Activated T-cell treated with anti-CD3 and anti-CD28 coated beads, Interleukin-2, amount 50 U/mL, for 24 hours (primary cell): ENCODE results near the gene LACRT.

ENCODE experiments used
- DNase-seq: peaks from one replicate; pipeline ENCODE4 v3.0.0-alpha.2; 2020
- H3K27ac Mint-ChIP-seq: 2 replicates; pipeline ENCODE4 v1.8.0; 2020; ENCODE audit warnings: mild to moderate bottlenecking, mixed read lengths
- H3K27me3 Mint-ChIP-seq: 2 replicates; pipeline ENCODE4 v1.8.0; 2020; ENCODE audit warnings: mixed read lengths
- H3K36me3 Mint-ChIP-seq: 2 replicates; pipeline ENCODE4 v1.8.0; 2020; ENCODE audit warnings: low read depth, mixed read lengths
- H3K4me1 Mint-ChIP-seq: 2 replicates; pipeline ENCODE4 v1.8.0; 2020; ENCODE audit warnings: low read depth, mixed read lengths
- H3K4me3 Mint-ChIP-seq: 2 replicates; pipeline ENCODE4 v1.8.0; 2020; ENCODE audit warnings: mild to moderate bottlenecking, moderate library complexity, mixed read lengths
- H3K9me3 Mint-ChIP-seq: 2 replicates; pipeline ENCODE4 v1.8.0; 2020; ENCODE audit warnings: mixed read lengths

Gene LACRT

GRCh38 chr12:54601841-54602240 lies 32.9 kb downstream of the LACRT start:
- H3K27ac Mint-ChIP-seq = no peak overlapping the region
- no peak for DNase-seq
- H3K4me1 Mint-ChIP-seq = peaks cover 3% of the 10 kb centered on the region
- H3K27me3 Mint-ChIP-seq = peaks cover 7% of the 10 kb centered on the region
- no peaks in the 10 kb centered on the region for H3K9me3 Mint-ChIP-seq
- H3K4me3 Mint-ChIP-seq = no peak overlapping the region
- H3K36me3 Mint-ChIP-seq = no peaks in the 10 kb centered on the region

- Mint-ChIP-seq H3K9me3 (no peaks in the 10 kb centered on the region), H3K36me3 (no peaks in the 10 kb centered on the region), H3K4me1 (peaks cover 8% of the 10 kb centered on the region), H3K4me3 (no peak overlapping the region), H3K27ac (no peak overlapping the region), H3K27me3 (peaks cover 7% of the 10 kb centered on the region)
- DNase-seq = no peak
Measured at GRCh38 chr12:54598970-54599369, 35.7 kb downstream of the LACRT start.

GRCh38 chr12:54596526-54596946 lies 38.2 kb downstream of the LACRT start:
- Mint-ChIP-seq H3K36me3 (no peaks in the 10 kb centered on the region), H3K9me3 (no peaks in the 10 kb centered on the region), H3K27ac (no peak overlapping the region), H3K27me3 (peaks cover 14% of the 10 kb centered on the region), H3K4me3 (no peak overlapping the region), H3K4me1 (peaks cover 5% of the 10 kb centered on the region)
- peak; percentile 71 for DNase-seq

GRCh38 chr12:54595471-54595870 lies 39.2 kb downstream of the LACRT start:
- H3K9me3 Mint-ChIP-seq = no peaks in the 10 kb centered on the region
- no peak overlapping the region for H3K4me3 Mint-ChIP-seq
- no peak overlapping the region for H3K27ac Mint-ChIP-seq
- DNase-seq = no peak
- peaks cover 25% of the 10 kb centered on the region for H3K27me3 Mint-ChIP-seq
- H3K4me1 Mint-ChIP-seq = peaks cover 5% of the 10 kb centered on the region
- no peaks in the 10 kb centered on the region for H3K36me3 Mint-ChIP-seq

- H3K27ac Mint-ChIP-seq = no peak overlapping the region
- peaks cover 11% of the 10 kb centered on the region for H3K4me1 Mint-ChIP-seq
- no peak overlapping the region for H3K4me3 Mint-ChIP-seq
- H3K36me3 Mint-ChIP-seq = no peaks in the 10 kb centered on the region
- DNase-seq = no peak
- H3K9me3 Mint-ChIP-seq = no peaks in the 10 kb centered on the region
- H3K27me3 Mint-ChIP-seq = peaks cover 39% of the 10 kb centered on the region
Measured at GRCh38 chr12:54593725-54594124, 41.0 kb downstream of the LACRT start.

- no peak for DNase-seq
- H3K4me1 Mint-ChIP-seq = peaks cover 12% of the 10 kb centered on the region
- no peak overlapping the region for H3K4me3 Mint-ChIP-seq
- H3K27ac Mint-ChIP-seq = no peak overlapping the region
- peaks cover 41% of the 10 kb centered on the region for H3K27me3 Mint-ChIP-seq
- no peaks in the 10 kb centered on the region for H3K36me3 Mint-ChIP-seq
- no peaks in the 10 kb centered on the region for H3K9me3 Mint-ChIP-seq
Measured at GRCh38 chr12:54593135-54593534, 41.6 kb downstream of the LACRT start.

- no peak for DNase-seq
- Mint-ChIP-seq H3K27ac (no peak overlapping the region), H3K4me1 (peaks cover 12% of the 10 kb centered on the region), H3K27me3 (peaks cover 48% of the 10 kb centered on the region), H3K9me3 (no peaks in the 10 kb centered on the region), H3K4me3 (no peak overlapping the region), H3K36me3 (no peaks in the 10 kb centered on the region)
Measured at GRCh38 chr12:54592316-54592715, 42.4 kb downstream of the LACRT start.

- H3K27me3 Mint-ChIP-seq = peaks cover 58% of the 10 kb centered on the region
- H3K4me3 Mint-ChIP-seq = no peak overlapping the region
- peaks cover 7% of the 10 kb centered on the region for H3K4me1 Mint-ChIP-seq
- H3K27ac Mint-ChIP-seq = no peak overlapping the region
- no peak for DNase-seq
- no peaks in the 10 kb centered on the region for H3K9me3 Mint-ChIP-seq
- H3K36me3 Mint-ChIP-seq = no peaks in the 10 kb centered on the region
Measured at GRCh38 chr12:54590978-54591591, 43.6 kb downstream of the LACRT start.

- no peak for DNase-seq
- H3K4me3 Mint-ChIP-seq = no peak overlapping the region
- H3K27ac Mint-ChIP-seq = no peak overlapping the region
- H3K4me1 Mint-ChIP-seq = peaks cover 7% of the 10 kb centered on the region
- H3K36me3 Mint-ChIP-seq = no peaks in the 10 kb centered on the region
- H3K27me3 Mint-ChIP-seq = peaks cover 69% of the 10 kb centered on the region
- no peaks in the 10 kb centered on the region for H3K9me3 Mint-ChIP-seq
Measured at GRCh38 chr12:54589964-54590363, 44.7 kb downstream of the LACRT start.

GRCh38 chr12:54588890-54589267 lies 45.8 kb downstream of the LACRT start:
- DNase-seq = no peak
- peaks cover 78% of the 10 kb centered on the region for H3K27me3 Mint-ChIP-seq
- peaks cover 7% of the 10 kb centered on the region for H3K4me1 Mint-ChIP-seq
- no peaks in the 10 kb centered on the region for H3K9me3 Mint-ChIP-seq
- H3K36me3 Mint-ChIP-seq = no peaks in the 10 kb centered on the region
- H3K27ac Mint-ChIP-seq = no peak overlapping the region
- H3K4me3 Mint-ChIP-seq = peak overlapping the region; percentile 52

- Mint-ChIP-seq H3K4me3 (peak within 1 kb of the TSS; percentile 52), H3K27ac (no peak within 1 kb of the TSS), H3K27me3 (peaks cover 75% of the 10 kb centered on the region), H3K4me1 (peaks cover 7% of the 10 kb centered on the region), H3K36me3 (no peaks in the 10 kb centered on the region), H3K9me3 (no peaks in the 10 kb centered on the region)
- DNase-seq = no peak
Measured at GRCh38 chr12:54588110-54588889, 46.4 kb downstream of the LACRT start, which contains the start of gene PPP1R1A. PPP1R1A (minus strand) TSS chr12:54588659; CDS start chr12:54588488, 171 bp downstream.

GRCh38 chr12:54587315-54587873 lies 47.3 kb downstream of the LACRT start:
- Mint-ChIP-seq H3K36me3 (no peaks in the 10 kb centered on the region), H3K27me3 (peaks cover 75% of the 10 kb centered on the region), H3K9me3 (no peaks in the 10 kb centered on the region), H3K4me1 (peaks cover 7% of the 10 kb centered on the region), H3K4me3 (no peak overlapping the region), H3K27ac (no peak overlapping the region)
- DNase-seq = no peak

- H3K27me3 Mint-ChIP-seq = peaks cover 72% of the 10 kb centered on the region
- H3K4me1 Mint-ChIP-seq = peaks cover 7% of the 10 kb centered on the region
- H3K27ac Mint-ChIP-seq = no peak overlapping the region
Measured at GRCh38 chr12:54586620-54587019, 48.1 kb downstream of the LACRT start.

GRCh38 chr12:54585243-54585642 lies 49.5 kb downstream of the LACRT start:
- H3K36me3 Mint-ChIP-seq = no peaks in the 10 kb centered on the region
- H3K27me3 Mint-ChIP-seq = peaks cover 58% of the 10 kb centered on the region
- H3K4me3 Mint-ChIP-seq = no peak overlapping the region
- H3K9me3 Mint-ChIP-seq = no peaks in the 10 kb centered on the region
- H3K4me1 Mint-ChIP-seq = peaks cover 7% of the 10 kb centered on the region
- no peak overlapping the region for H3K27ac Mint-ChIP-seq
- no peak for DNase-seq

More at GRCh38 chr12:54586620-54587019, 48.1 kb downstream of the LACRT start:
- no peaks in the 10 kb centered on the region for H3K36me3 Mint-ChIP-seq
- no peak overlapping the region for H3K4me3 Mint-ChIP-seq
- H3K9me3 Mint-ChIP-seq = no peaks in the 10 kb centered on the region
- DNase-seq = no peak

GRCh38 chr12:54584128-54584527 lies 50.6 kb downstream of the LACRT start:
- Mint-ChIP-seq H3K4me3 (no peak overlapping the region), H3K36me3 (no peaks in the 10 kb centered on the region)

More at GRCh38 chr12:54584128-54584527, 50.6 kb downstream of the LACRT start:
- H3K9me3 Mint-ChIP-seq = no peaks in the 10 kb centered on the region
- H3K27me3 Mint-ChIP-seq = peaks cover 47% of the 10 kb centered on the region
- no peak for DNase-seq
- no peak overlapping the region for H3K27ac Mint-ChIP-seq
- peaks cover 9% of the 10 kb centered on the region for H3K4me1 Mint-ChIP-seq
